ENCODE results near the gene REXO1.
A peak's percentile ranks its signal among the peaks of the same experiment; 100 is the strongest.

The REXO1 gene

GRCh38 chr19:1790054-1790792 lies 58.1 kb downstream of the REXO1 start:
- no peak for DNase-seq (ENCODE audit: low read depth)

GRCh38 chr19:1789261-1790041 lies 58.8 kb downstream of the REXO1 start:
- no peak for DNase-seq (ENCODE audit: low read depth)

GRCh38 chr19:1787116-1787515 lies 61.2 kb downstream of the REXO1 start:
- DNase-seq (ENCODE audit: low read depth): no peak

- DNase-seq (ENCODE audit: low read depth): no peak
Observed at GRCh38 chr19:1786668-1787067, 61.6 kb downstream of the REXO1 start.

GRCh38 chr19:1785310-1785709 lies 63.0 kb downstream of the REXO1 start:
- no peak for DNase-seq (ENCODE audit: low read depth)

- DNase-seq (ENCODE audit: low read depth): no peak
Observed at GRCh38 chr19:1783874-1784273, 64.4 kb downstream of the REXO1 start.

- no peak for DNase-seq (ENCODE audit: low read depth)
Observed at GRCh38 chr19:1783354-1783753, 64.9 kb downstream of the REXO1 start.

- no peak for DNase-seq (ENCODE audit: low read depth)
Observed at GRCh38 chr19:1782521-1782920, 65.8 kb downstream of the REXO1 start.

GRCh38 chr19:1780272-1780958 lies 67.9 kb downstream of the REXO1 start:
- DNase-seq (ENCODE audit: low read depth): no peak

- DNase-seq (ENCODE audit: low read depth): no peak
Observed at GRCh38 chr19:1779574-1779973, 68.7 kb downstream of the REXO1 start.

- no peak for DNase-seq (ENCODE audit: low read depth)
Observed at GRCh38 chr19:1777149-1777548, 71.1 kb downstream of the REXO1 start.

- no peak for DNase-seq (ENCODE audit: low read depth)
Observed at GRCh38 chr19:1776606-1777147, 71.6 kb downstream of the REXO1 start.

GRCh38 chr19:1775951-1776605 lies 72.2 kb downstream of the REXO1 start:
- no peak for DNase-seq (ENCODE audit: low read depth)

GRCh38 chr19:1774989-1775772 lies 73.1 kb downstream of the REXO1 start:
- DNase-seq (ENCODE audit: low read depth): peak; percentile 35

GRCh38 chr19:1773184-1773583 lies 75.1 kb downstream of the REXO1 start:
- DNase-seq (ENCODE audit: low read depth): no peak

- no peak for DNase-seq (ENCODE audit: low read depth)
Observed at GRCh38 chr19:1770866-1771576, 77.3 kb downstream of the REXO1 start.

- DNase-seq (ENCODE audit: low read depth): no peak
Observed at GRCh38 chr19:1769645-1769985, 78.7 kb downstream of the REXO1 start.

- DNase-seq (ENCODE audit: low read depth): no peak
Observed at GRCh38 chr19:1768918-1769644, 79.2 kb downstream of the REXO1 start.

- DNase-seq (ENCODE audit: low read depth): no peak
Observed at GRCh38 chr19:1768248-1768647, 80.0 kb downstream of the REXO1 start.

GRCh38 chr19:1767464-1767933 lies 80.8 kb downstream of the REXO1 start:
- peak; percentile 46 for DNase-seq (ENCODE audit: low read depth)

All from activated T-cell treated with anti-CD3 and anti-CD28 coated beads for 48 hours (primary cell).